Keratinocyte (primary cell): ENCODE data around the gene NT5DC4. TPM values are rescaled to one million over a fixed set of nuclear protein-coding genes. Genes with fewer than 3 reads are reported as not detected.

ENCODE experiments used
- DNase-seq: peaks from one replicate; pipeline ENCODE4 v3.0.0-alpha.2; 2011; ENCODE audit warnings: low read depth, missing footprints, low spot score
- FAIRE-seq: peaks from 2 replicates; lab custom pipeline; 2011; peaks lifted over from hg19 to GRCh38; lab: Jason Lieb, UNC
- H2AFZ ChIP-seq: 2 replicates; pipeline ENCODE4 v1.6.0; 2012; ENCODE audit warnings: low read length, control low read depth, inconsistent platforms; ENCODE audit not compliant: control insufficient read depth
- H3K27ac ChIP-seq: 2 replicates; pipeline ENCODE4 v1.5.1; 2011; ENCODE audit warnings: low read length; ENCODE audit not compliant: control insufficient read depth, insufficient read depth
- H3K27me3 ChIP-seq: 3 replicates; pipeline ENCODE4 v1.6.0; 2011; ENCODE audit warnings: low read length; ENCODE audit not compliant: control insufficient read depth, insufficient read depth; ENCODE audit errors: extremely low read depth
- H3K36me3 ChIP-seq, 2 experiments: 2 replicates in 1 of 2; 3 replicates in 1 of 2; pipeline ENCODE4 v1.5.1; 2011; ENCODE audit warnings: low read length in 2 of 2, mild to moderate bottlenecking in 1 of 2; ENCODE audit not compliant: control insufficient read depth in 2 of 2, insufficient read depth in 2 of 2; ENCODE audit errors: extremely low read depth in 1 of 2
- H3K4me1 ChIP-seq: 3 replicates; pipeline ENCODE4 v1.5.1; 2011; ENCODE audit warnings: low read length; ENCODE audit not compliant: control insufficient read depth, insufficient read depth; ENCODE audit errors: extremely low read depth
- H3K4me2 ChIP-seq: 3 replicates; pipeline ENCODE4 v1.6.0; 2011; ENCODE audit warnings: low read depth, low read length; ENCODE audit not compliant: control insufficient read depth, insufficient read depth; ENCODE audit errors: extremely low read depth
- H3K4me3 ChIP-seq, 3 experiments: fragments of 200-600 bp in 1 of 3; sonication (generic) in 1 of 3; 2 replicates in 2 of 3; 3 replicates in 1 of 3; pipeline ENCODE4 v1.5.1; 2011 to 2016; ENCODE audit warnings: low read length in 3 of 3, mild to moderate bottlenecking in 3 of 3, control low read depth in 2 of 3, inconsistent platforms in 1 of 3, low read depth in 1 of 3, mixed read lengths in 1 of 3, mixed run types in 1 of 3, moderate library complexity in 1 of 3; ENCODE audit not compliant: control insufficient read depth in 2 of 3, insufficient read depth in 2 of 3; ENCODE audit errors: extremely low read depth in 1 of 3
- H3K79me2 ChIP-seq: 2 replicates; pipeline ENCODE4 v1.6.0; 2012; ENCODE audit warnings: low read length; ENCODE audit not compliant: control insufficient read depth, insufficient read depth
- H3K9ac ChIP-seq: 3 replicates; pipeline ENCODE4 v1.6.0; 2011; ENCODE audit warnings: low read length; ENCODE audit not compliant: control insufficient read depth, insufficient read depth; ENCODE audit errors: extremely low read depth
- H3K9me1 ChIP-seq: 3 replicates; pipeline ENCODE4 v1.6.0; 2011; ENCODE audit warnings: low read length; ENCODE audit not compliant: control insufficient read depth, insufficient read depth; ENCODE audit errors: extremely low read depth
- H3K9me3 ChIP-seq: 2 replicates; pipeline ENCODE4 v1.5.1; 2012; ENCODE audit warnings: low read depth, low read length; ENCODE audit not compliant: control insufficient read depth
- H4K20me1 ChIP-seq: 3 replicates; pipeline ENCODE4 v1.6.0; 2011; ENCODE audit warnings: low read length; ENCODE audit not compliant: control insufficient read depth, insufficient read depth; ENCODE audit errors: extremely low read depth
- EZH2 ChIP-seq: IDR thresholded peaks from one replicate; pipeline ENCODE4 v1.6.1; 2012; ENCODE audit warnings: inconsistent platforms, mild to moderate bottlenecking, low read length, moderate library complexity
- dilution Hi-C: fragments of 300-500 bp; cut with MboI; formaldehyde crosslinking; loops from one replicate; pipeline ENCODE4 v1.7.0; 2020; ENCODE audit warnings: low sequenced_read_pairs; ENCODE audit not compliant: extremely low pct_ligation_motif_present
- polyA plus RNA-seq, 5 experiments: library from polyadenylated mRNA; depleted of rRNA in 3 of 5; stranded (reverse) in 3 of 5; stranded (forward) in 1 of 5; unstranded in 1 of 5; fragments of >200 nt; gene quantifications; 1 replicate in 1 of 5; 2 replicates in 3 of 5; 3 replicates in 1 of 5; pipeline versions ENCODE4 v1.2.1 to v1.2.3, GENCODE V29; 2011 to 2012; ENCODE audit warnings: missing spikeins in 2 of 5, low read depth in 1 of 5, low replicate concordance in 1 of 5
- TF ChIP-seq, protein P1 (sequence below), 3 experiments: IDR thresholded peaks in 1 of 3; conservative IDR thresholded peaks in 1 of 3; optimal IDR thresholded peaks in 1 of 3; 2 replicates in 2 of 3; 3 replicates in 1 of 3; pipeline versions ENCODE3 to v1.5.1; 2011; ENCODE audit warnings: low read length in 3 of 3, mild to moderate bottlenecking in 3 of 3, moderate library complexity in 2 of 3, control low read depth in 1 of 3, inconsistent platforms in 1 of 3; ENCODE audit not compliant: insufficient read depth in 2 of 3; ENCODE audit errors: extremely low read depth in 1 of 3

Gene NT5DC4
- polyA plus RNA-seq, 1 donor (not counting 4 experiments of a cell fraction or from before 2014, with no cell fraction given): 1.00 TPM

DNA sequence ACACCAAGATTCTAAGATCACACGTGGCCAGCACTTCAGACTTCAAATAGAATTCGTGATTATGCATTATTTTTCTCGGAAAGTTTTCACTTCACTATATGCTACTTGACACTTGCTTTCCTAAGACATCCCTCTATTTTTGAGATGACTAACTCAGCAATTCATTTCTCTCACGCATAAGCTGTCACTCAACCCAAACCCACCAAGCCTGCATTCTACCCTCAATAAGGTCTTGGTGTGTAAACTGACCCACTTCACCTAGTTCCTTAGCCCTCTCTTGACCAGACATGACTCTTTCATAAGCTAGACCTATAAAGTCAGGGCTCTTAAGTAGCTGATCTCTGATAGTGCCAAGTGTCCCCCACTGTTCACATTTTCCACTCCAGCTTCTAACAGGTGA lies 31.8 kb downstream of the NT5DC4 start:
- no peak for TF ChIP-seq EZH2
- TF ChIP-seq, protein P1, sequence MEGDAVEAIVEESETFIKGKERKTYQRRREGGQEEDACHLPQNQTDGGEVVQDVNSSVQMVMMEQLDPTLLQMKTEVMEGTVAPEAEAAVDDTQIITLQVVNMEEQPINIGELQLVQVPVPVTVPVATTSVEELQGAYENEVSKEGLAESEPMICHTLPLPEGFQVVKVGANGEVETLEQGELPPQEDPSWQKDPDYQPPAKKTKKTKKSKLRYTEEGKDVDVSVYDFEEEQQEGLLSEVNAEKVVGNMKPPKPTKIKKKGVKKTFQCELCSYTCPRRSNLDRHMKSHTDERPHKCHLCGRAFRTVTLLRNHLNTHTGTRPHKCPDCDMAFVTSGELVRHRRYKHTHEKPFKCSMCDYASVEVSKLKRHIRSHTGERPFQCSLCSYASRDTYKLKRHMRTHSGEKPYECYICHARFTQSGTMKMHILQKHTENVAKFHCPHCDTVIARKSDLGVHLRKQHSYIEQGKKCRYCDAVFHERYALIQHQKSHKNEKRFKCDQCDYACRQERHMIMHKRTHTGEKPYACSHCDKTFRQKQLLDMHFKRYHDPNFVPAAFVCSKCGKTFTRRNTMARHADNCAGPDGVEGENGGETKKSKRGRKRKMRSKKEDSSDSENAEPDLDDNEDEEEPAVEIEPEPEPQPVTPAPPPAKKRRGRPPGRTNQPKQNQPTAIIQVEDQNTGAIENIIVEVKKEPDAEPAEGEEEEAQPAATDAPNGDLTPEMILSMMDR (optimal IDR thresholded peaks at IDR 0.05 in 1 of 3, IDR thresholded peaks at IDR 0.05 in 1 of 3, conservative IDR thresholded peaks at IDR 0.05 in 1 of 3; ENCODE audit: extremely low read depth in 1 of 3, insufficient read depth in 2 of 3, low read length in 3 of 3): no peak
- H3K36me3 ChIP-seq: peaks cover 0 to 46% of the 10 kb centered on the region in 2 experiments

DNA sequence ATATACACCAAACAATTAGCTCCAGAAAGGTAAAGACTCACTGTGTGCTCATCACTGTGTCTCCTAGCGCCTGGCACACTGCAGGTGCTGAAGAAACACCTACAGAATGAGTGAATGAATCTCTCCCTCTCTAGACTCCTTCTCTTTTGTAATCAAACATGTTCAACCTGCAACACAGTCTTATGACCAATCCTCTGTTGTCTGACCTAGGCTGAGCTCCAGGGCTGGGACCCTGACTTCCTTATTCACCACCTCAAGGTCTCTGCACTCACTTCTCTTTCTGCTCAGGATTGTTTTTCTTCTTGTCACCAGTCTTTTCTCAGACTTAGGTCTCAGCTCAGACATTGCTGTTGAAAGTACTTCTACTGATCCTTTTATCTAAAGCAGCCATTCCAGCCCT lies 33.7 kb downstream of the NT5DC4 start:
- H3K9me1 ChIP-seq: no peaks in the 10 kb centered on the region
- H3K4me1 ChIP-seq: peaks cover 4% of the 10 kb centered on the region
- no peaks in the 10 kb centered on the region for H3K27me3 ChIP-seq
- no peak overlapping the region for H3K4me3 ChIP-seq
- H3K9me3 ChIP-seq: no peaks in the 10 kb centered on the region
- dilution Hi-C loops: no loop called here
- H3K27ac ChIP-seq: no peak overlapping the region
- TF ChIP-seq, protein P1 (optimal IDR thresholded peaks at IDR 0.05 in 1 of 3, IDR thresholded peaks at IDR 0.05 in 1 of 3, conservative IDR thresholded peaks at IDR 0.05 in 1 of 3; ENCODE audit: extremely low read depth in 1 of 3, insufficient read depth in 2 of 3, low read length in 3 of 3): no peak
- no peak for TF ChIP-seq EZH2
- FAIRE-seq (no peak), DNase-seq (no peak)
- H3K79me2 ChIP-seq: peaks cover 50% of the 10 kb centered on the region
- H2AFZ ChIP-seq: no peak overlapping the region
- H3K36me3 ChIP-seq: peaks cover 0 to 47% of the 10 kb centered on the region in 2 experiments
- H3K9ac ChIP-seq: no peak overlapping the region
- no peaks in the 10 kb centered on the region for H4K20me1 ChIP-seq
- H3K4me2 ChIP-seq: no peak overlapping the region

More for the DNA sequence above, 31.8 kb downstream of the NT5DC4 start:
- Histone ChIP-seq H3K4me3 (no peak overlapping the region), H3K79me2 (peaks cover 54% of the 10 kb centered on the region), H3K27ac (no peak overlapping the region), H4K20me1 (no peaks in the 10 kb centered on the region), H3K4me1 (peaks cover 4% of the 10 kb centered on the region), H3K9me3 (no peaks in the 10 kb centered on the region), H3K9ac (no peak overlapping the region), H3K27me3 (no peaks in the 10 kb centered on the region), H3K4me2 (no peak overlapping the region), H2AFZ (no peak overlapping the region), H3K9me1 (no peaks in the 10 kb centered on the region)
- FAIRE-seq: no peak
- no peak for DNase-seq
- dilution Hi-C loops: no loop called here
